Measurements from ENCODE around the gene ZNF467.

ZNF467 gene

GRCh38 chr7:149742075-149742701, 31.2 kb downstream of the ZNF467 start:
- peak; percentile 58 for DNase-seq

GRCh38 chr7:149741629-149742028, 31.8 kb downstream of the ZNF467 start:
- DNase-seq: no peak

GRCh38 chr7:149736478-149737360, 36.7 kb downstream of the ZNF467 start:
- DNase-seq: no peak

- no peak for DNase-seq
Measured at GRCh38 chr7:149735779-149736477, 37.5 kb downstream of the ZNF467 start.

- DNase-seq: peak; percentile 13
Measured at GRCh38 chr7:149735181-149735602, 38.2 kb downstream of the ZNF467 start.

GRCh38 chr7:149734791-149735075, 38.7 kb downstream of the ZNF467 start:
- no peak for DNase-seq

GRCh38 chr7:149733924-149734790, 39.2 kb downstream of the ZNF467 start:
- peak; percentile 5 for DNase-seq

- peak; percentile 10 for DNase-seq
Measured at GRCh38 chr7:149733131-149733923, 40.1 kb downstream of the ZNF467 start.

- peak; percentile 10 for DNase-seq
Measured at GRCh38 chr7:149732611-149733010, 40.8 kb downstream of the ZNF467 start.

GRCh38 chr7:149732111-149732561, 41.3 kb downstream of the ZNF467 start:
- peak; percentile 7 for DNase-seq

GRCh38 chr7:149731207-149731955, 42.0 kb downstream of the ZNF467 start:
- DNase-seq: peak; percentile 3

- DNase-seq: peak; percentile 12
Measured at GRCh38 chr7:149729983-149730801, 43.2 kb downstream of the ZNF467 start.

GRCh38 chr7:149729586-149729982, 43.8 kb downstream of the ZNF467 start:
- DNase-seq: peak; percentile 1

- peak; percentile 12 for DNase-seq
Measured at GRCh38 chr7:149728491-149729375, 44.7 kb downstream of the ZNF467 start.

GRCh38 chr7:149727899-149728476, 45.4 kb downstream of the ZNF467 start:
- DNase-seq: peak; percentile 8

GRCh38 chr7:149727053-149727898, 46.1 kb downstream of the ZNF467 start:
- peak; percentile 7 for DNase-seq

- peak; percentile 13 for DNase-seq
Measured at GRCh38 chr7:149725916-149726315, 47.5 kb downstream of the ZNF467 start.

- DNase-seq: peak; percentile 18
Measured at GRCh38 chr7:149725426-149725821, 48.0 kb downstream of the ZNF467 start.

All from CD4-positive, alpha-beta T cell treated with Interleukin-15 for 1 hour (primary cell).